GM23338 (cell line): ENCODE measurements around the gene SETX. TPM values are rescaled to one million over a fixed set of nuclear protein-coding genes. Genes with fewer than 3 reads are reported as not detected.

Experiments
- ATAC-seq: fragments of 200-7000 bp; cut with Tn5 transposase; 3 replicates; pipeline ENCODE4 v1.9.1; 2020
- DNase-seq: peaks from one replicate; pipeline ENCODE4 v3.0.0-alpha.2; 2015; ENCODE audit warnings: low spot score
- H2AFZ ChIP-seq: fragments of 200-600 bp; sonication (generic); 2 replicates; pipeline ENCODE4 v1.8.0; 2016; ENCODE audit warnings: antibody characterized with exemption, mild to moderate bottlenecking, moderate library complexity
- H3F3A ChIP-seq: fragments of 200-600 bp; sonication (generic); replicated peaks from 2 replicates; pipeline ENCODE4 v1.8.0; 2017; ENCODE audit warnings: antibody characterized with exemption, mixed run types, low read depth
- H3K27ac ChIP-seq: fragments of 200-600 bp; sonication (generic); 2 replicates; pipeline ENCODE4 v1.6.1; 2016; ENCODE audit warnings: low read depth
- H3K27me3 ChIP-seq: fragments of 200-600 bp; sonication (generic); 2 replicates; pipeline ENCODE4 v1.8.0; 2016; ENCODE audit warnings: mild to moderate bottlenecking, mixed run types, moderate library complexity; ENCODE audit not compliant: insufficient read depth
- H3K36me3 ChIP-seq: fragments of 200-600 bp; sonication (generic); 2 replicates; pipeline ENCODE4 v1.8.0; 2016; ENCODE audit warnings: mild to moderate bottlenecking; ENCODE audit not compliant: insufficient read depth
- H3K4me1 ChIP-seq: fragments of 200-600 bp; sonication (generic); 2 replicates; pipeline ENCODE4 v1.8.0; 2016; ENCODE audit warnings: mild to moderate bottlenecking, moderate library complexity; ENCODE audit not compliant: insufficient read depth
- H3K4me2 ChIP-seq: fragments of 200-600 bp; sonication (generic); 2 replicates; pipeline ENCODE4 v1.7.1; 2017; ENCODE audit warnings: mixed run types
- H3K4me3 ChIP-seq: fragments of 200-600 bp; sonication (generic); 2 replicates; pipeline ENCODE4 v1.6.1; 2016; ENCODE audit warnings: mixed run types
- H3K79me2 ChIP-seq: fragments of 200-600 bp; sonication (generic); replicated peaks from 2 replicates; pipeline ENCODE4 v1.8.0; 2017; ENCODE audit warnings: mild to moderate bottlenecking; ENCODE audit not compliant: insufficient read depth
- H3K9me2 ChIP-seq: fragments of 200-600 bp; sonication (generic); 2 replicates; pipeline ENCODE4 v1.8.0; 2017; ENCODE audit not compliant: insufficient read depth
- H4K20me1 ChIP-seq: fragments of 200-600 bp; sonication (generic); replicated peaks from 2 replicates; pipeline ENCODE4 v1.8.0; 2017; ENCODE audit warnings: mild to moderate bottlenecking; ENCODE audit not compliant: insufficient read depth
- H3K27ac Mint-ChIP-seq: 2 replicates; pipeline ENCODE4 v1.8.0; 2020; ENCODE audit warnings: inconsistent platforms, mild to moderate bottlenecking, moderate library complexity, mixed read lengths
- H3K27me3 Mint-ChIP-seq: 3 replicates; pipeline ENCODE4 v1.8.0; 2022; ENCODE audit warnings: low read depth, mild to moderate bottlenecking, moderate library complexity, mixed read lengths, inconsistent platforms; ENCODE audit not compliant: insufficient read depth, poor library complexity
- H3K36me3 Mint-ChIP-seq: 3 replicates; pipeline ENCODE4 v1.8.0; 2021; ENCODE audit warnings: low read depth, mild to moderate bottlenecking, inconsistent platforms, moderate library complexity, mixed read lengths
- H3K4me1 Mint-ChIP-seq: 3 replicates; pipeline ENCODE4 v1.8.0; 2020; ENCODE audit warnings: mild to moderate bottlenecking, inconsistent platforms, mixed read lengths
- H3K4me3 Mint-ChIP-seq: 3 replicates; pipeline ENCODE4 v1.8.0; 2021; ENCODE audit warnings: moderate library complexity, mild to moderate bottlenecking, inconsistent platforms, mixed read lengths
- H3K9me3 Mint-ChIP-seq: 3 replicates; pipeline ENCODE4 v1.8.0; 2020; ENCODE audit warnings: moderate library complexity, mild to moderate bottlenecking, inconsistent platforms, mixed read lengths
- CREB1 ChIP-seq: fragments of 250-450 bp; sonication (Bioruptor Pico); IDR thresholded peaks from 2 replicates; pipeline ENCODE4 v1.5.0; 2020; ENCODE audit warnings: low read depth, mild to moderate bottlenecking, moderate library complexity
- CTCF ChIP-seq, 2 experiments: fragments of 200-600 bp in 1 of 2; sonication (generic) in 1 of 2; conservative IDR thresholded peaks; 2 replicates each; pipeline versions ENCODE4 v1.5.1 to v1.6.1; 2016 to 2017; ENCODE audit warnings: antibody characterized with exemption in 2 of 2, low read depth in 2 of 2, mild to moderate bottlenecking in 2 of 2, moderate library complexity in 1 of 2
- ETS1 ChIP-seq: IDR thresholded peaks from 2 replicates; pipeline ENCODE4 v1.6.1; 2016; ENCODE audit warnings: antibody characterized with exemption
- EZH2 ChIP-seq: fragments of 200-600 bp; sonication (generic); IDR thresholded peaks from one replicate; pipeline ENCODE4 v1.8.0; 2017; ENCODE audit warnings: antibody characterized with exemption, mild to moderate bottlenecking, low read depth; ENCODE audit not compliant: unreplicated experiment
- EZH2phosphoT487 ChIP-seq: fragments of 200-600 bp; sonication (generic); IDR thresholded peaks from one replicate; pipeline ENCODE4 v1.8.1; 2018; ENCODE audit warnings: antibody characterized with exemption; ENCODE audit not compliant: unreplicated experiment
- JUNB ChIP-seq: IDR thresholded peaks from one replicate; pipeline ENCODE4 v1.6.1; 2016; ENCODE audit warnings: antibody characterized with exemption; ENCODE audit not compliant: unreplicated experiment
- NANOG ChIP-seq: IDR thresholded peaks from 2 replicates; pipeline ENCODE4 v1.6.1; 2016; ENCODE audit warnings: antibody characterized with exemption, borderline replicate concordance
- POLR2AphosphoS5 ChIP-seq: IDR thresholded peaks from 2 replicates; pipeline ENCODE4 v1.6.1; 2016; ENCODE audit warnings: antibody characterized with exemption, low read depth
- REST ChIP-seq: IDR thresholded peaks from one replicate; pipeline ENCODE4 v1.6.1; 2018; ENCODE audit warnings: antibody characterized with exemption; ENCODE audit not compliant: unreplicated experiment
- STAT1 ChIP-seq: IDR thresholded peaks from one replicate; pipeline ENCODE4 v1.6.1; 2016; ENCODE audit warnings: antibody characterized with exemption; ENCODE audit not compliant: unreplicated experiment
- ZNF114 ChIP-seq: fragments of 250-450 bp; sonication (Bioruptor Pico); IDR thresholded peaks from 2 replicates; pipeline ENCODE4 v1.5.0; 2020; ENCODE audit warnings: mild to moderate bottlenecking, moderate library complexity
- ZNF331 ChIP-seq: fragments of 250-450 bp; sonication (Bioruptor Pico); IDR thresholded peaks from 2 replicates; pipeline ENCODE4 v1.5.0; 2020; ENCODE audit warnings: low read depth, mild to moderate bottlenecking, moderate library complexity
- ZNF462 ChIP-seq: fragments of 250-450 bp; sonication (Bioruptor Pico); IDR thresholded peaks from 2 replicates; pipeline ENCODE4 v1.5.0; 2020; ENCODE audit warnings: mild to moderate bottlenecking, moderate library complexity
- polyA plus RNA-seq: library from polyadenylated mRNA; unstranded; fragments of >200 nt; fragmentation: Nextera tagmentation; extraction: Ambion mirVana; gene quantifications from 2 replicates; pipeline ENCODE4 v1.2.1, GENCODE V29; 2016
- total RNA-seq: library from RNA; depleted of rRNA; stranded (reverse); fragments of >200 nt; shearing (Covaris generic); gene quantifications from 2 replicates; pipeline ENCODE4 v1.2.3, GENCODE V29; 2014

SETX gene
- total and polyA plus RNA-seq, 2 experiments from 2014 or later: 17.5 to 49.9 TPM

GRCh38 chr9:132221941-132222340 lies 132.8 kb downstream of the SETX start:
- Mint-ChIP-seq H3K36me3 (no peaks in the 10 kb centered on the region), H3K27me3 (peaks cover 3% of the 10 kb centered on the region), H3K27ac (no peak overlapping the region), H3K4me1 (peaks cover under 1% of the 10 kb centered on the region; the same call in 2 of the 3 replicates), H3K9me3 (no peaks in the 10 kb centered on the region), H3K4me3 (no peak overlapping the region)
- no peaks in the 10 kb centered on the region for H3K79me2 ChIP-seq
- H3K9me2 ChIP-seq: no peaks in the 10 kb centered on the region
- H3K4me3 ChIP-seq: no peak overlapping the region
- no peak overlapping the region for H3K27ac ChIP-seq
- H3K36me3 ChIP-seq: no peaks in the 10 kb centered on the region
- H4K20me1 ChIP-seq: no peaks in the 10 kb centered on the region
- ATAC-seq (no peak), DNase-seq (no peak)
- no peak overlapping the region for H2AFZ ChIP-seq
- H3K4me2 ChIP-seq: no peak overlapping the region
- H3K27me3 ChIP-seq: no peaks in the 10 kb centered on the region
- TF ChIP-seq NANOG: no peak
- TF ChIP-seq ZNF462 (CRISPR knock-in tag): no peak
- no peak for TF ChIP-seq JUNB
- TF ChIP-seq ETS1: no peak
- no peak for TF ChIP-seq POLR2AphosphoS5
- TF ChIP-seq EZH2phosphoT487: no peak
- TF ChIP-seq REST: no peak
- TF ChIP-seq ZNF114 (CRISPR knock-in tag): no peak
- TF ChIP-seq ZNF331 (CRISPR knock-in tag): no peak
- no peak for TF ChIP-seq EZH2
- no peak for TF ChIP-seq STAT1
- TF ChIP-seq CTCF (conservative IDR thresholded peaks at IDR 0.05; ENCODE audit: low read depth in 2 of 2): no peak
- no peak for TF ChIP-seq CREB1 (CRISPR knock-in tag)
- H3F3A ChIP-seq: no peaks in the 10 kb centered on the region
- H3K4me1 ChIP-seq: no peaks in the 10 kb centered on the region
